Measurements from ENCODE around the gene WDR73.

DNA sequence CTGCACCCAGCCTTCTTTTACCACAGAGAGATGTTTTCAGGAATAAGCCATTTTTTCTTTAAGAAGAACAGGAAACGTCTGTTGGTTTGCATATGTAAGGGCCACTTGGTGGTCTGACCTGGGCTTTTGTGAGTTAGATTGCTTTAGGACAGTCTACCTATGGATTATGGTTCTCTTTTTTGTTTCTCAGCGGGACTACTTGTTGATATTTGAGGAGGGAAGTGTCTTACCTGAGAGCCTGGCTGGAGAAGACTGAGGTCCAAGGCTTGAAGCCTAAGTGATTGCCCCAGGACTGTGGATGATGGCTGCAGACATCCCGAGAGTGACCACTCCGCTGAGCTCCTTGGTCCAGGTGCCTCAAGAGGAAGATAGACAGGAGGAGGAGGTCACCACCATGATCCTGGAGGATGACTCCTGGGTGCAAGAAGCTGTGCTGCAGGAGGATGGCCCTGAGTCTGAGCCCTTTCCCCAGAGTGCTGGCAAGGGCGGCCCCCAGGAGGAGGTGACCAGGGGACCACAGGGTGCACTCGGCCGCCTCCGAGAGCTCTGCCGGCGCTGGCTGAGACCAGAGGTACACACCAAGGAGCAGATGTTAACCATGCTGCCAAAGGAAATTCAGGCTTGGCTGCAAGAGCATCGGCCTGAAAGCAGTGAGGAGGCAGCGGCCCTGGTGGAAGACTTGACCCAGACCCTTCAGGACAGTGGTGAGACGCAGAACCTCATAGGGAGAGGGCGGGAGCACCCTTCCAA, 50.3 kb downstream of the WDR73 start:
- TF ChIP-seq EP300 (IDR thresholded peaks at IDR 0.05; ENCODE audit: low read depth), result no peak
- no peak for TF ChIP-seq POLR2A (IDR thresholded peaks at IDR 0.05)
- TF ChIP-seq, protein P1, sequence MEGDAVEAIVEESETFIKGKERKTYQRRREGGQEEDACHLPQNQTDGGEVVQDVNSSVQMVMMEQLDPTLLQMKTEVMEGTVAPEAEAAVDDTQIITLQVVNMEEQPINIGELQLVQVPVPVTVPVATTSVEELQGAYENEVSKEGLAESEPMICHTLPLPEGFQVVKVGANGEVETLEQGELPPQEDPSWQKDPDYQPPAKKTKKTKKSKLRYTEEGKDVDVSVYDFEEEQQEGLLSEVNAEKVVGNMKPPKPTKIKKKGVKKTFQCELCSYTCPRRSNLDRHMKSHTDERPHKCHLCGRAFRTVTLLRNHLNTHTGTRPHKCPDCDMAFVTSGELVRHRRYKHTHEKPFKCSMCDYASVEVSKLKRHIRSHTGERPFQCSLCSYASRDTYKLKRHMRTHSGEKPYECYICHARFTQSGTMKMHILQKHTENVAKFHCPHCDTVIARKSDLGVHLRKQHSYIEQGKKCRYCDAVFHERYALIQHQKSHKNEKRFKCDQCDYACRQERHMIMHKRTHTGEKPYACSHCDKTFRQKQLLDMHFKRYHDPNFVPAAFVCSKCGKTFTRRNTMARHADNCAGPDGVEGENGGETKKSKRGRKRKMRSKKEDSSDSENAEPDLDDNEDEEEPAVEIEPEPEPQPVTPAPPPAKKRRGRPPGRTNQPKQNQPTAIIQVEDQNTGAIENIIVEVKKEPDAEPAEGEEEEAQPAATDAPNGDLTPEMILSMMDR (IDR thresholded peaks at IDR 0.05), result no peak
- no peak for TF ChIP-seq POLR2AphosphoS5 (IDR thresholded peaks at IDR 0.05)
